Activated CD4-positive, alpha-beta T cell treated with anti-CD3 and anti-CD28 coated beads, Interleukin-10, Interleukin-2, amounts not matched to agents 100 ng/mL and 50 ng/mL, durations not matched to agents 16 hours and 8 hours (primary cell): ENCODE measurements around the gene IL9.
"Not testable (repeated sequence)": the region's sequence is repeated elsewhere in the genome, so short reads cannot be mapped to it uniquely, and the experiment has no call there.

ENCODE experiments used
- DNase-seq: peaks from one replicate; pipeline ENCODE4 v3.0.0-alpha.2; 2020

Gene IL9

DNA sequence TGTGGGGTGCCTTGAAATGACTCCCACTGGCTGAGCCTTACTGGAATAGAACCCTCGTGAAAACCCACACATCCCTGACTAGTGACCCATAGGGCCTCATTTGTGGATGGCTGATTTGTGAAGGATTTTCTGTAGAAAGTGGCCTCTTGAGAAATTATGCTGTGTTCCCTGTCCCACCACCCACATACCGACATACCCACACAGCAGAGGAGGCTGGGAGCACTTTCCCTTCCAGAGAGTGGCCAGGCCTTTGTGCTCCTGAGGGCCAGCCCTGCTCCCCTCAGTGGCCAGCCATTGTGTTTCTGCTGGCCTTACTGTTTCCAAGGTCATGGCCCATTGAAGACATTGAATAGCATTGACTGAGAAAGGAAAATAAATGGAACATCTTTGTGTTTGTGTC lies 29.6 kb downstream of the IL9 start:
- DNase-seq = no peak

DNA sequence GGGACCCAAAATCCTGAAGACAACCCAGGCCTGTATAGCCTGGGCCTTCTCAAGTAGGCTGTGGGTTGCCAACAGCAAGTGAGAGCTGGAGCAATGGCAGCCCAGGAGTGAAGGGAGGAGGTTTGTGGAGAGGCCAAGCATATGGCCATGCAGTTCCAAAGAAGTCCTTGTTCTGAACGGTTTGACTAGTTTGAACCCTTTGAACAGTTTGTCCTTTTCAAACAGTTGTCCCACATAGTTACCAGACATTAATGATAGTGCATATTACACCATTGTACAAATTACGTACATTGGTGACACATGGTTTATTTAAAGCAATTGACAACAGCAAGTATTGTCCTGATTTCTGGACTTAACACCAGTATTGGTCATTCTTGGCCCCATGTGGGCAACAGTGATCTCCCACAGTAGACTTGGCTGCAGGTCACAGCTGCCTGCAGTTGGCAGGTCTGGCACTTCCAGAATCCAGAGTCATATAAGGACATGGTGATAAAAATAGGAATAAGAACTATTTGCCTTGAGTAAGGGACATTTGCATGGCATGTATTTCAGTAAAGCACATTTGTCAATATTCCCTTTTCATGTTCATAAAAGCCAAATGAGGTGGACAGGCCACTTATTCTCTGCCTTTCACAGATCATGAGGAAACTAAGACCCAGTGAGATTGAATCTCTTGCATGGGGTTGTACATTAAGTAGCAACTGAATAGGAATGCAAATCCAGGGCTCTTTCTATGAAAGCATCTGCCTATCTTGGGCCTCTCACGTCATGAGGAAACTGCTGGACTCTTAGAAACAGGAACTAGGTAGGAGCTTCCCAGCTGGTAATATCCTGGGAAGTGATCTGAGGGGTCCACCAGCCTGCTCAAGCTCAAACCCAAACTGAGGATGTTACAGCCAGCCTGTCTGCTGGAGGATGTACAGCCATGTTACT lies 30.9 kb downstream of the IL9 start:
- no peak for DNase-seq

DNA sequence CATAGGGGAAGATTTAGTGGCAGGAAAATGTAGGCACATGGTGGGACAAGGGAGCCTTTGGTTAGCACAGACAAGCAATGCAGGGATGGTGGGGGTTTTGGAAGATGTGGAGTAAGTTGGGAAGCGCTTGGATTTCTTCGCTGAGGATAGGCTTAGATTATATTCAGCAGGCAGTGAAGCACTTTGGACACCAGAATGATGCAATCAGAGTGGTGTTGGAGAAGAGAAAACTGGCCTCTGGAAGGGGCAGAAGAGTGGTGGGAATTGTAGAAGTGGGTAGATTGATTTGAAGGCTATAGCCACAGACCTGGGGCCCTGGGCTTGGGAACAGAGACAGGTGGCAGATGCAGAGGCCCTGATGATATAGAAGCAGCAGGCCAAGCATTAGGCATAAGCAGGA lies 32.9 kb downstream of the IL9 start:
- no peak for DNase-seq

DNA sequence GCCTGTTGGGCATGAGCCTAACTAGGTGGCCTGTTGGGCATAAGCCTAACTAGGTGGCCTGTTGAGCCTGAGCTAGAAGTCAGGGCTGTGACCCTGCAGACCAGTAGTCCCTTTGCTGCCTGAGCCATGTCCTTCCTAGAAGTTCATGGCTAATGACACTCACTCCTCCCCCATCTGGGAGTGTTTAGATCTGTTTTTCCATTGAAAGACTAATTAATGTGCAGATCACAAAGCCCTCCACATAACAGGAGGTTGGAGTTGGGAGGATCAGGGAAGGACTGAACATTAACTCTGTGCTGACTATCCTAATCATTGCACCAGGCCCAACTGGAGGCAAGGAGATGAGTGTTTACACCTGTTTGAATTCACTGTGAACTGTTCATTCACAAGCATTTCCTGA lies 33.6 kb downstream of the IL9 start:
- DNase-seq = no peak

DNA sequence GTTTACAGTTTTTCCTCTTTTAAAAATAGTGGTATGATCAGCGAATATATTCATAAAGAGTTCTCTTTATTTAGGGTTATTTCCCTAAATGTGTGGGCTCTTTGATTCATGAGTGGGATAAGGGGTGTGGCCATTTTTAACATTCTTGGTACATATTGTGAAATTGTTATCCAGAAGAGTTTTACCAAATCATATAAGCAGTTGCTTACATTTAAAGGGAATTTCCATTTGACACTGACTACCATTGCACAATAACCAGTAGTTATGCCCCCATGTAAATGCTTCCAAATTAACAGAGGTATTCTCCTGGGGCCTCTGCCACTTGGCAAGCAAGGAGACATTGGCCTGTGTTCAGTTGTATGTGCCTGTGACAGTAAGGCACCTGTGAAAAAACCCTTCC lies 34.0 kb downstream of the IL9 start:
- no peak for DNase-seq

DNA sequence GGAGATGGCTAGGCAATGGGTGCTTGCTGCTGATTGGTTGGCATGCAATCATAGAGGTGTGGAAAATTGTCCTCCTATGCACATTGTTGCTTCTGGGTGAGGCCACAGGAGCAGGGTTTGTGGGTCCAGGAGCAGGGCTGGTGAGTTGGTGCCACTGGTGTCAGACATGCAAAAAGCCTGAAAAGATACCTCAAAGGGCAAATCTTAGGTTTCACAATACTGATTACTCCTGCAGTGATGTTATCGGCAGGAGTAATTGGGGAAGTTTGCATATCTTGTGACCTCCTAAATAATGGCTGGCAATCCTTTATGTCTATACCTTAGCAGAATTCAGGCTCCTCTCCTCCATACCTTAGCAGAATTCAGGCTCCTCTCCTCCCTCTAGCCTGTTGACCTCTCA lies 36.0 kb downstream of the IL9 start:
- DNase-seq = no peak

DNA sequence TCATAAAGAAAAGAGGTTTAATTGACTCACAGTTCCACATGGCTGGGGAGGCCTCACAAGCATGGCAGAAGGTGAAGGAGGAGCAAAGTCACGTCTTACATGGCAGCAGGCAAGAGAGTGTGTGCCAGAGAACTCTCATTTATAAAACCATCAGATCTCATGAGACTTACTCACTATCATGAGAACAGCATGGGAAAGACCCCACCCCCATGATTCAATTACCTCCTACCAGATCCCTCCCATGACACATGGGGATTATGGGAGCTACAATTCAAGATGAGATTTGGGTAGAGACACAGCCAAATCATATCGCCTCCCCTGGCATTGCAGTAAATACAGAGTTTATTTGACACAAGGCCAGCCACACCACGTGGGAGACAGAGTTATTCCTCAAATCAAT lies 36.5 kb downstream of the IL9 start:
- not testable (repeated sequence) for DNase-seq

DNA sequence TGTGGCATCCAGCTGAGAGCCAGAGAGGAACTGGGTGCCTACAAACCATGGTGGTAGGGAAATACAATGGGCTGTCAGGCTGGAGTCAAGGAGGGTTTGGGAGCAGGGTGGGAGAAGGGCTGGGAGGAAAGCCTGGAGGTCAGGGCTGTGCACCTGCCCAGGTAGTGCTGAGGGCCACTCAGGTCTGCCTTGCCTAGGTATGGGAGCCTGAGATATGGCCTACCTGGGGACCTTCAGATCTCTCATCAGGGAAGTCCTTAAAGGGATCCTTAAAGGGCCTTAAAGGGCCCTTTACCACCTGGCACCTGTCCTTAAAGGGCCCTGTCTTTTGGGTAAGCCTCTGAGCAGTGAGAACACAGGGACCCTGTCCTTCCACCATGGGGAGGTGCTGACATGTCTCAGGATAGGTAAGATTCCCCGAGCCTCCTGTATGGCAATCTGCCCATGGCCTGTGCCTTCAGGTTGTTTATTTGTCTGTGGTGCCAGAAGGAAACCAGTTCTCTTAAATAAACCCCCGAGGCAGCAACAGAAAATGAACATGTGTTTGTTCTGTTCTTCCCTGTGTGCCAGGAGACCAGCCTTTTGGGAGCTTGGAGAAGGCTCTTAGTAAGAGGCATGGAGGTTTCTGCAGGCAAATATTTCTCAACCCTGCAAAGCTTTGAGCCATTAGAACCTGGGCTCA lies 37.9 kb downstream of the IL9 start:
- DNase-seq = no peak

DNA sequence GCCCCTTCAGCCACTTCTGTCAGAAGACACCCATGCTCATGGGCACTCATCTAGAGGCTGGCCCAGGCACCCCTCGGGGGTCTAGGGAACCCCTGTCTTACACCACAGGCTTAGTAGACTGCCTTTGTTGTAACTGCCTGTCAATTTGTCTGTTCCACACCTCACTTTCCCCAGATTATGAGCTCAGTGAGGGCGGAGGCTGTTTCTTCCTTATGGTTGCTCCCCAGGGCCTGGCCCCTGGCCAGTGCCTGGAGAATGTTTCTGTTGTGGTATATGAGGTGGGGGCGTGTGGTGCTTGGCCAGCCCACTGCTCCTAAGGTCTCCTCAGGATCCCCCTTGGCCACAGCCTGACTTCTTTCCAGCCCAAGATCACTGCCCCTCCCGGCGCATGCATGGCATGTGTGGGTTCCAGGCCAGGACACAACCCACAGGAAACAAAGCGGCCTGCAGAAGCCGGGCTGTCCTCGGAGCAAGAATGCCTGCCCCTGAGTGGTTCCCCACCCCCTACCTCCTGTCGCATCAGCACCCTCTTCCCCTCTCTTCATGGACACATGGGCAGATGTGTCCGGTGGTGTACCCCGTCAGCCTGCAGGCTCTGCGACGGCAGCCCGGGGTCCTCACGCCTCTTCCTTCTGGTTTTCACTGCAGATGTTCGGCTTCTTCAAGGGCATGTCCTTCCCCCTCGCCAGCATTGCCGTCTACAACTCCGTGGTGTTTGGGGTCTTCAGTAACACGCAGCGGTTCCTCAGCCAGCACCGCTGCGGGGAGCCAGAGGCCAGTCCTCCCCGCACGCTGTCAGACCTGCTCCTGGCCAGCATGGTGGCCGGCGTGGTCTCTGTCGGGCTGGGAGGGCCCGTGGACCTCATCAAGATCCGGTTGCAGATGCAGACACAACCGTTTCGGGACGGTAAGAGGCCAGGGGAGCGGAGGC lies 43.5 kb downstream of the IL9 start:
- DNase-seq = no peak

DNA sequence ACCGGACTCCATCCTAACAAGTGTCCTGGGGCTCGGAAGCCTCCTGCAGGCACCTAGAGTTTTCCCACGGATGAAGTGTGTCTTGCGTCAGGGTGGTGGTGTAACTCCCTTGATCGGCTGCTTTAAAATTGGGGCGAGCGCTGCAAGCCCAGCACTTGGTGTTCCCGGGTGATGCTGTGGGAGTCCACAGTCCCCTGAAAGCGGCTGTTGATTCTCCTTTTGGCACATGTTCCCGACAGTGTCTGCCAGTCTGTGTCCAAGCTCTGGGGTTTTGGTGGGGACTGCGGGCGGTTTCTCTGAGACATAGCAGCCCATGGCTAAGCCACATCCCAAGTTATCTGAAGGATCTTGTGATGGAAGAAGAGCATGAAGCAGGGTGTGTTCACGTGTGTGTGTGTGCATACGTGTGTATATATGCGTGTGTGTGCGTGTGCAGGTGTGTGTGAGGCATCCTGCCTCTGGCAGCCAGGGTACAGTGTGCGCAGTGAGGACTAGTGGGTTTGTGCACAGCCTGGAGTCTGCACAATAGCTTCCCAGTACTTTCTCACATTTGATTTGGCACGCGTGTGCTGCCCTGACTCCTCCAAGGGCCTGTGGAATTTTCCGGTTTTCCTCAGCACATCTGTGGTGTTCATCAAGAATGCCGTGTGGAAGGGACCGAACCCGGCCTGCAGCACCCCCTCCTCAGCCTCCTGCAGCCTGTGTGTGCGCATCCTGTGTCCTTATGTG lies 44.3 kb downstream of the IL9 start:
- DNase-seq = no peak

DNA sequence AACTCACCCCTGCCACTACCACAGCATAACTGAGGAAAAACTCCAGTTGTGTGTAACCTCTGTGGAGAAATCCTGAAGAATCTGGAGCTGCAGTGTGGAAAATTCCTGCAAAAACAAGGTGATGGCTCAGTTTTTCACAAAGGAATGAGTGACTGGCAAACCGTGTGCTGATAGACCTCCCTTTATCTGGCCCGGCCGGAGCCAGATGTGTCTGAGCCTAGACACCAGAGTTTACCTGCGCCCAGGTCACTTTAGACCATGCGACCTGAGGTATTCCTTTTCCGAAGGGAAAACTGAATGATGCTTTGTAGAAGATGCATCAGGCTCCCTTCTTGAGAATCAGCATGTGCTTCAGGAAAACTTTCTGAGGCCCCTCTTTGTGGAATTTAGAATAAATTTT lies 45.0 kb downstream of the IL9 start:
- no peak for DNase-seq

DNA sequence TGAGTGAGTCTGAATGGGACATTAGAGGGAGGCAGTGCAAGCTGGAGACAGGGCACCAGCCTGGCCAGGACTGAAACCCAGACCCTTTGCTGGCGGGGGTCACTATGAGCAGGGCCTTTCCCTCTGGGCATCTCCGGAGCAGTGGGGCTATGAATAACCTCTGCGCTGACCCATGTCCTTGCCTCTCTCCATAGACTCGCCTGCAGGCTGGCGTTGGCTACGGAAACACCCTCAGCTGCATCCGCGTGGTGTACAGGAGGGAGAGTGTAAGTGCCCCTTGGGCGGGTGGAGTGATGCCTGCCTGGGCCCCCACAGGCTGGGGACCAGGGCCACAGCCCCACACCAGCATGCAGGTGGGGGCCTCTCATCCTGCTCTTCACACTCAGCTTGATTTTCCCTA lies 45.4 kb downstream of the IL9 start:
- no peak for DNase-seq

DNA sequence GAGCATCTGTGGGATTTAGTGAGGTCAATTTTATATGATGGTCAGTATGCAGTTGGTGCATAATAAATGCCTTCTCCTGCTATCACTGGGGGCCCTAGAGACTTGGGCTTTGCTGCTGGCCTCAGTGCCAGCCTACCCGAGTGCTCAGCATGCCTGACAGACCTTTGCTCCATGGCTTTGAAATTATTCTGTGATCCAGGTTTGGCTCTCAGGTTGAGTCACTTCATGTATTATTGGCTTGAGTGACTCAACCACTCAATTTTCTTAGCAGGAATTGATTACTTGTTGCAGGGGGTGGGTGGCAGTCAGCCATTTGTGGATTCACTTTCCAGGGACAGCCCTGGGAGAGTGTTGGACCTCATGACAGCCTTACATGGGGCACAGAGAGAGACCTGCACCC lies 47.7 kb downstream of the IL9 start:
- DNase-seq = no peak

DNA sequence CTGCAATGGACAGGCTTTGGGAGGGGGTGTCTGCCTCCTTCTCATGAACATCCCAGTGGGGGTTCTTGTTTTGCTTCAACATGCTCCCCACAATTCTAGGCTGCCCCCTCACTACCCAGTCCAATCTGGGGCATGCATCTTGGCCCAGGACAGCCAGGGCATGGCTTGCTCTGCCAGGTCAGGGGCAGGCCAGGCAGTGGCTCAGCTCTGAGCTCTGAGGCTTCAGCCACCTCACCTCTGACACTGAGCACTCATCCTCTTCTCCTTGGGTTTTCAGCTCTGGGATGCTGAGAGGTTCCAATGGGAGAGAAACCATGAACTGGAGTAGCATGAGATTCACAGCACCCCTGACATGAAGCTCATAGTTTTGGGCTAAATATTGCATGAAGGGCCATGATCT lies 49.3 kb downstream of the IL9 start:
- DNase-seq = no peak

DNA sequence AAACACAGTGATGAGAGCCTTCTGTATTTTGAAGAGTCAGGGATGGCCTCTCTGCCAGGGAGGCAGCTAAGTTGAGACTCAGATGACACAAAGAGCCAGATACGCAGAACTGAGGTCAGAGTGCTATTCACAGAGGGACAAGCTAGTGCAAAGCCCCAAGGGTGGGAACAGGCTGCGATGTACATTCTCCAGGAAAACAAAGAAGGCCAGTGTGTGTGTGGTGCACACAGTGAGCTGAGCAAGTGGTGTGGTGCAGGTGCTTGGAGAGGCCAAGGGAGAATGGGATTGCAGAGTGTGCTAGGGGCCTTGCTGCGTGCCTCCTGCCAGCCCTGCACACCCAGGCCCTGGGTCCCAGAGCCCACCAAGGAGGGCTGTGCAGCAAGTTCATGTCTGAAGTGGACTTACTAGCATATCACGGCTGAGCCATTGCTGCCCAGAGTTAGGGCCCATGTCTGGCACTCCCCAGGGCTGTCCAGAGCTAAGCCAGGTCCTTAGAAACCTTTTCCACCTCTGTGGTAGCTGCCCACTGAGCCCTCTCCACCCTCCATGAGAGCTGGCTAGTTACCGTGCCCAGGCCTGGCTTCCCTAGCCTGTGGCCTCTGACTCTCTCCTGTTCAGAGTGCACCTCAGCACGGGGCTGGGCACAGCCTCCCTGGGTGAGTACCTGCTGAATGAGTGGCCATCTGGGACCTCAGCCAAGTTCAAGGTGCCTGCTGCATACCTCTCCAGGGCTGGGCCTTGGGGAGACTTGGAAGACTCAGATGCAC lies 51.9 kb downstream of the IL9 start:
- DNase-seq = no peak

DNA sequence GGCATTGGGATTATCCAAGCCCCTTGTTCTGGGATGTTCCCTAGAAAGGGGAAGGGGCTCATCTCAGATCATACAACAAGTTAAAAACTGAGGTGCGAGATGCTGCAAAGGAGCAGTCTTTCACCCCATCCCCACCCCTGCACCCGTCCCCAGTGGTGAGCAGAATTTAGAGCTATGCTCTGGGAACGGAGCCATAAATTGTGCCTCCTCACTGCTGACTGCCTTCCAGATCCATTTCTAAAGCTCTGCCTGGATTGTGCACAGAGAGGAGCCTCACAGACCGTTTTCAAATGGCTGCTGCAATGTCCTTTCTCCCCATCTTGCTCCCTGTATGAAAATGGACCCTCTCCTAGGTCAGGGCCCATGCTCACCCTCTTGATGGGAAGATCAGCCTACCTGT lies 52.9 kb downstream of the IL9 start:
- no peak for DNase-seq
